ENCODE data around the gene TENT5C. TPM values are rescaled to one million over a fixed set of nuclear protein-coding genes. Genes with fewer than 3 reads are reported as not detected.

The TENT5C gene
- total RNA-seq, 1 donor from 2014 or later: 0.41 TPM

DNA sequence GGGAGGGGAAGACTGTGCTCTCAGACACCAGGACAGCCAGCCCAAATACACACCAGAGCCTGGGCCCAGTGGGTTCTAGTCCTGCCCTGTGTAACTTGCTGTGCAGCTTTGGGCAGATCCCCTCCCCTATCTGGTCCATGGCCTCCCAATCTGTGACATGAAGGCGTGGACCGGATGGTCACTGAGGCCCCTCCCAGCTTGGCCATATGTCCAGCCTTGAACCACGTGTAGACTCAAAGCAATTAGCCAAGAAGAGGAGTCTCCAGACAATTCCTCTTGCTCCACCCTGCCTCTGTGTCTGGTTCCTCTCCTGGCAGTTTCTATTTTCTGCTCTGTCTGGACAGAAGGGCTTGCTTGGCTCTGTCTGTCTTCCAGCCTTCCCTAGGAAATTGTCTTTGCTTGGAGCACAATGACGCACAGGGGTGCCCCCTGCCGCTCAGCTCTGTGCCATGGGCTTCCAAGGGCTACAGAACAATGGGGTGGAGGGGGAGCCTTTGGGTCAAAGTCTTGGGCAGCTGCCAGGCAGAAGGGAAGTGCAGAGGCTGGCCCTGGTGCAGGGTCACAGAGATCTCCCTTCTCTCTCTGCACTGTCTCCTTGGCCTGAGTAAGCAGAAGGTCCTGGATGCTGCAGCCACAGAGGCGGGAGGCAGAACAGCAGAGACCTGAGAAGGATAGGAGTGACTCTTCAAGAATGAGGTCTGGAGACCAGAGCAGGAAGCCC, 66.1 kb downstream of the TENT5C start:
- no peak for DNase-seq (ENCODE audit: extremely low read depth, low read depth, low spot score)

GRCh38 chr1:117672756-117673155, 66.9 kb downstream of the TENT5C start:
- no peak for DNase-seq (ENCODE audit: extremely low read depth, low read depth, low spot score)

DNA sequence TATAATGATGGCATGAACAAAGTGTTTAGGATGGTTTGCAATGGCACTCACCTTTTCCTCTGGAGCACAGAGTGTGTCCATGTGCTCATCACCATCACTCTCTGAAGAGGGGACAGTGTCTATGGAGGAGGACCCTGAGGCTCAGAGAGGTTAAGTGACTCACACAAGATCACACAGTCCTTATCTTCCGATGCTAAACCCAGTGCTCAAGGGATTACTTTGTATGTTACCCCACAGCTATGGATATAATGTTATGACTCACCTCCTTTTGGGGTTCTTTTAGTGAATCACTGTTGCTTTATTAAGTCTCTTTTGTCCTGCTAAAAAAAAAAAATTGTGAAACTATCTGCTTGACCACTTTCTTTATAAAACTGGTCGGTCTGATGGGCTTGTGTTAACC, 67.6 kb downstream of the TENT5C start:
- DNase-seq (ENCODE audit: extremely low read depth, low read depth, low spot score): no peak

GRCh38 chr1:117674521-117675400, 68.9 kb downstream of the TENT5C start:
- DNase-seq (ENCODE audit: extremely low read depth, low read depth, low spot score): no peak

GRCh38 chr1:117675907-117676430, 70.1 kb downstream of the TENT5C start:
- DNase-seq (ENCODE audit: extremely low read depth, low read depth, low spot score): no peak

GRCh38 chr1:117676615-117677130, 70.8 kb downstream of the TENT5C start:
- DNase-seq (ENCODE audit: extremely low read depth, low read depth, low spot score): no peak

Other genes with a start within 250 kb of the TENT5C start
- 28.9 and 32.1 TPM in 2 replicates for gene MAN1A2, start 238.6 kb upstream of the TENT5C start, total RNA-seq